ENCODE data around the gene JMJD1C. TPM values are rescaled to one million over a fixed set of nuclear protein-coding genes. Genes with fewer than 3 reads are reported as not detected.

JMJD1C gene, protein sequence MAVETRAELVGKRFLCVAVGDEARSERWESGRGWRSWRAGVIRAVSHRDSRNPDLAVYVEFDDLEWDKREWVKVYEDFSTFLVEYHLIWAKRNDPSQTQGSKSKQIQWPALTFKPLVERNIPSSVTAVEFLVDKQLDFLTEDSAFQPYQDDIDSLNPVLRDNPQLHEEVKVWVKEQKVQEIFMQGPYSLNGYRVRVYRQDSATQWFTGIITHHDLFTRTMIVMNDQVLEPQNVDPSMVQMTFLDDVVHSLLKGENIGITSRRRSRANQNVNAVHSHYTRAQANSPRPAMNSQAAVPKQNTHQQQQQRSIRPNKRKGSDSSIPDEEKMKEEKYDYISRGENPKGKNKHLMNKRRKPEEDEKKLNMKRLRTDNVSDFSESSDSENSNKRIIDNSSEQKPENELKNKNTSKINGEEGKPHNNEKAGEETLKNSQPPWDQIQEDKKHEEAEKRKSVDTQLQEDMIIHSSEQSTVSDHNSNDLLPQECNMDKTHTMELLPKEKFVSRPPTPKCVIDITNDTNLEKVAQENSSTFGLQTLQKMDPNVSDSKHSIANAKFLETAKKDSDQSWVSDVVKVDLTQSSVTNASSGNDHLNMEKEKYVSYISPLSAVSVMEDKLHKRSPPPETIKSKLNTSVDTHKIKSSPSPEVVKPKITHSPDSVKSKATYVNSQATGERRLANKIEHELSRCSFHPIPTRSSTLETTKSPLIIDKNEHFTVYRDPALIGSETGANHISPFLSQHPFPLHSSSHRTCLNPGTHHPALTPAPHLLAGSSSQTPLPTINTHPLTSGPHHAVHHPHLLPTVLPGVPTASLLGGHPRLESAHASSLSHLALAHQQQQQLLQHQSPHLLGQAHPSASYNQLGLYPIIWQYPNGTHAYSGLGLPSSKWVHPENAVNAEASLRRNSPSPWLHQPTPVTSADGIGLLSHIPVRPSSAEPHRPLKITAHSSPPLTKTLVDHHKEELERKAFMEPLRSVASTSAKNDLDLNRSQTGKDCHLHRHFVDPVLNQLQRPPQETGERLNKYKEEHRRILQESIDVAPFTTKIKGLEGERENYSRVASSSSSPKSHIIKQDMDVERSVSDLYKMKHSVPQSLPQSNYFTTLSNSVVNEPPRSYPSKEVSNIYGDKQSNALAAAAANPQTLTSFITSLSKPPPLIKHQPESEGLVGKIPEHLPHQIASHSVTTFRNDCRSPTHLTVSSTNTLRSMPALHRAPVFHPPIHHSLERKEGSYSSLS (N-terminal part only)
- 14.7 to 23.4 TPM (median 22.0 TPM) in 5 replicates for total RNA-seq (2022; extraction: Qiagen RNA extraction; ENCODE audit: low read depth)

DNA sequence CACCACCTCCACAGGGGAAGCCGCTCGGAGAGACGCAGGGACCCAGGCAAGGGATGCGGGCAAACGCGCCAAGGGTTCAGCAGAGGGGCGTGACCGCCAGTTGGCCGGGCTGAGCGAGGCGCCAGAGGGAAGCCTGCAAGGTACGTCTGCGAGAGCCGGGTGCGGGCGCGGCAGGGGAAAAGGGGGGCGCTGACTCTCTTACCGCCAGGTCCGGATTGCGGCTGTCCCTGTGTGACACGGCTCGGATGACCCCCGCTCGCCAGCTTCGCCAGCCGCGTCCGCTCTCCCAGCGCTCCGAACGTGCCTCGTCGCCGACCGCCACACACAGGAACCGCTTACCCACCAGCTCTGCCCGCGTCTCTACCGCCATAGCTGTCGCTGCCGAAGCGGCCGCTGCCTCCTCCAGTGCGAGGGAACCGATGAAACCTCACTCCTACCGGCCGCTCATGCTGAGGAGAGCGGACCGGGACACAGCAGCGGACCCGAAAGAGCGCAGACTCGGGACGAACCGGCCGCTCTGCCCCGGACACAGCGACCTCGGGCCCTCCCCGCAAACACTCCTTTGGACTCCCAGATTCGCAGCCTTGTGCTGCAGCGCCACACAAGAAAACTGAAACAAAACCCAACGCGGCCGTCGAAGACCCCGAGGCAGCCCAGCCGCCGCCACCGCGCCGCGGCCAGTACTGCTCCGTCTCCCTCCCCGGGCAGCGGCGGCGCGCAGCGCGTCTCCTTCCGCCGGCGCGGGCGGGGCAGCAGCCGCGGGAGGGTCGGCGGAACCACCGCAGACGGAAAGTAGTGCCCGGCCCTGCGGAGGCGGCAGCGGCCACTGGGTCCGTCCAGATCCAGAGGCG lies at the start of gene JMJD1C:
Gene JMJD1C, minus strand, starts transcription at position 685 of the 851 bp plus-strand sequence. Its CDS starts 315 bp downstream, at position 370.

DNA sequence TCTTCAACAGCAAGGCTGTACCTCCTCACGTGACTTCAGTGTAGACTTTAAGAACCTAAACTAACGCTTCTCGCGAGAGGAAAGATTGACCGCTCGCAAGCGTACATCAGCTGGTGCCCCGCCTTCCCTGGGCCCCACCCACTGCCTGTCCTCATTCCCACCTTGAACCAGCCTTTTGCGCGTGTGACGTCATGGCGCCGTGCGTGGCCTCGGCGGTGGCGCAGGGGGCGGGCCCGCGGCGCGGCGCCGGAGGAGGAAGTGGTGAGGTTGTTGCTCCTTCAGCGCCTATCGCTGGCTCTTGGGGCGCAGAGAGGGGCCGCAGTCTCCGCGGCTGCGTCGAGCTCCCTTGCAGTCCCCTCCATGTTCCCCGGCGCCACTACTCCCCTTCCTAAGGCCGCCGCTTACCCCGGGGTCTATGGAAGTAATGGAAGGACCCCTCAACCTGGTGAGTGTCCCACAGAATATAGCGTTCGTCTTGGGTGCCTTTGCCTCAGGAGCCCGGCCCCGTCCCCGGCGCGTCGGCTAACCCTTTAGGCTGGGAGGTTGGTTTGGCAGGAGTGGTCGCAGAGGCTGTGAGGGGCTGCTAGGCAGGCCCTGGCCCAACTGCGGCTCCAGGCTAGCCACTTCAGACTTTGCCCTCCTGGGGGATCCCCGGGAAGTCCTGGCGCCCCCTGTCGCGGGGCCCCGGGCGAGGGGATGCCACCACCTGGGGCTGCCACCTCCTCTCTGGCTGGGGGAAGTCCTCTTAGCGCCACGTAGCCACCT lies 332.5 kb downstream of the JMJD1C start, which contains the start of gene NRBF2:
Gene NRBF2, plus strand, starts transcription at position 273 of the 765 bp plus-strand sequence. Its CDS starts 143 bp downstream, at position 416.

Other genes starting within 250 kb of the JMJD1C start
- 14.8 to 20.6 TPM (median 17.6 TPM) in 5 replicates for gene REEP3, start 55.4 kb upstream of the JMJD1C start, total RNA-seq (2022; extraction: Qiagen RNA extraction; ENCODE audit: low read depth)